H1 (cell line): Measurements from ENCODE around the gene ZHX3. TPM values are rescaled to one million over a fixed set of nuclear protein-coding genes. Genes with fewer than 3 reads are reported as not detected.

Experiments used
- ASH2L ChIP-seq: fragments of 200-600, 300-600 bp; sonication (generic); IDR thresholded peaks from one replicate; pipeline ENCODE4 v1.7.1; 2017; ENCODE audit warnings: low read length
- ATF2 ChIP-seq: IDR thresholded peaks from 2 replicates; pipeline ENCODE4 v1.6.1; 2012; ENCODE audit warnings: low read length, inconsistent platforms
- CBX5 ChIP-seq: fragments of 300-800, 300-1000 bp; sonication (generic); IDR thresholded peaks from 2 replicates; pipeline ENCODE4 v1.7.1; 2016; ENCODE audit warnings: antibody characterized with exemption, low read length, low read depth
- CEBPB ChIP-seq: IDR thresholded peaks from 2 replicates; pipeline ENCODE4 v1.6.1; 2012; ENCODE audit warnings: low read depth, low read length
- CHD7 ChIP-seq: fragments of 300-600 bp; sonication (generic); IDR thresholded peaks from 2 replicates; pipeline ENCODE4 v1.7.1; 2012; ENCODE audit warnings: low read length, moderate library complexity, mild to moderate bottlenecking, inconsistent platforms; ENCODE audit not compliant: insufficient replicate concordance
- POU5F1 ChIP-seq: IDR thresholded peaks from 2 replicates; pipeline ENCODE4 v1.6.1; 2011; ENCODE audit warnings: low read depth, mild to moderate bottlenecking, low read length, moderate library complexity
- SP2 ChIP-seq: IDR thresholded peaks from 2 replicates; pipeline ENCODE4 v1.6.1; 2012; ENCODE audit warnings: mild to moderate bottlenecking, low read length, inconsistent platforms
- polyA plus RNA-seq, 7 experiments: library from polyadenylated mRNA; depleted of rRNA in 3 of 7; stranded (reverse) in 5 of 7; unstranded in 2 of 7; fragments of >200 nt in 5 of 7; fragments of 200-250 nt in 2 of 7; gene quantifications; 1 replicate in 5 of 7; 2 replicates in 1 of 7; 4 replicates in 1 of 7; pipeline versions ENCODE4 v1.2.1 to v1.2.3, GENCODE V29; 2011 to 2013; ENCODE audit warnings: missing spikeins in 2 of 7, mixed read lengths in 2 of 7
- total RNA-seq: library from RNA; stranded (reverse); fragmentation: NEBNext Ultra II Directional; extraction: Animal tissue kit (Norgen Biotek cat#: 25700); gene quantifications from 2 replicates; pipeline ENCODE4 v1.2.1, GENCODE V29; 2021

The ZHX3 gene
- total and polyA plus RNA-seq, 2 of the 8 experiments (the other 6 are each of a cell fraction or from before 2014, with no cell fraction given), result 1.00 to 7.8 TPM

- no peak for TF ChIP-seq CHD7
- no peak for TF ChIP-seq SP2
- no peak for TF ChIP-seq CBX5
- no peak for TF ChIP-seq POU5F1
- no peak for TF ChIP-seq ATF2
- no peak for TF ChIP-seq CEBPB
- TF ChIP-seq ASH2L, result no peak
Observed at GRCh38 chr20:41350408-41350962, 33.0 kb upstream of the ZHX3 start (continued).
